ENCODE measurements around the gene CASK. TPM values are rescaled to one million over a fixed set of nuclear protein-coding genes. Genes with fewer than 3 reads are reported as not detected.
"Not testable (repeated sequence)": the region's sequence is repeated elsewhere in the genome, so short reads cannot be mapped to it uniquely, and the experiment has no call there.

The CASK gene
- total RNA-seq, 1 experiment from 2014 or later = 21.8 TPM

- Histone ChIP-seq H3K36me3 (no peaks in the 10 kb centered on the region), H3K9me3 (no peaks in the 10 kb centered on the region), H3K4me3 (no peak overlapping the region), H3K27me3 (no peaks in the 10 kb centered on the region)
- DNase-seq = no peak
Measured at GRCh38 chrX:41693024-41693423, 230.3 kb downstream of the CASK start.

DNA sequence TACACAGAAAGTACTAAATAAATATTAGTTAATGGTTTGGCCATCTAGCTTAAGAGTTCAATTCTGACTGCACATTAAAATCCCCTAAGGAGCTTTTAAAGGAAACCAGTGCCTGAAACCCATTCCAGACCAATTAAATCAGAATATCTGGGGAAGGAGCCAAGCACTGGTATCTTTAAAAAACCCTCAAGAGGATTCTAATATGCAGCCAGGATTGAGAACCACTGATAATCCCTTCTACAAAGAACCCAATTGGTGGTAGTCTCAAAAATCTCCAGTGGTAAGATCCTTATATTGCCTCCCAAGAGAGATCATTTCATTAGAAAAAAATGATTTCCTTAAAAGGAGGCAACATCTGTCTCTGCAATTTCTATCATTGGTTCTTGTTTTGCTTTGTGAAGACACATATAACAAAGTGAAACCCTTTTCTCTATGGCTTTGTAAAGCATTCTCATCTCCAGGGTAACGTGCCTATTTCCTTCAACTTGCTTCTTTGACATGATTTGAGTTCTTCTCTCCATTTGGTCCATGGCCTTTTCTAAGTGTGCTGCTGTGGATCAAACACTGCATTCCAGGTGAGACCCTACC, 231.1 kb downstream of the CASK start:
- H3K4me3 ChIP-seq = no peak overlapping the region
- no peaks in the 10 kb centered on the region for H3K36me3 ChIP-seq
- no peaks in the 10 kb centered on the region for H3K27me3 ChIP-seq
- DNase-seq = no peak
- no peaks in the 10 kb centered on the region for H3K9me3 ChIP-seq

DNA sequence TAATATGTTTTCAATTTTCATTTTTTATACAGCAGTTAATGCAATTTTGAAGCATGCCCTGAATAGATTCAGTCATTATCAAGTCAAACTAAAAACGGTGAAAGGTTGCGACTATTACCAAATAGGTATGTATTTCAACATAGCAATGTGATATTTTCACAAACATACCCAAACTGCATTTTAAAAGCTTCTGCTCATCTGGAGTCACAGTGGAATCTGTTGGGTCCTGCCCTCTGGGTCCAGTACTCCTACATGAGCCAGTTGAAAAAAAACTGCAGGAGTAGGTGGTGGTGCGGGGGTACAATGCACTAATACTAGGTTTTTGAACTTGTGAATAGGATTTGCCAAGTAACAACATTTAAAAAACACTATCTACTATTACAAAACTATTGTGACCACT, 233.6 kb downstream of the CASK start:
- Histone ChIP-seq H3K9me3 (no peaks in the 10 kb centered on the region), H3K27me3 (no peaks in the 10 kb centered on the region), H3K4me3 (no peak overlapping the region), H3K36me3 (no peaks in the 10 kb centered on the region)
- no peak for DNase-seq

- Histone ChIP-seq H3K36me3 (no peaks in the 10 kb centered on the region), H3K9me3 (no peaks in the 10 kb centered on the region), H3K4me3 (no peak within 1 kb of the TSS), H3K27me3 (no peaks in the 10 kb centered on the region)
- no peak for DNase-seq
Measured at GRCh38 chrX:41688835-41689234, 234.5 kb downstream of the CASK start, which contains the start of gene GPR34. Gene GPR34 (plus strand): TSS chrX:41688973. CDS start chrX:41695634, 6,661 bp downstream.

DNA sequence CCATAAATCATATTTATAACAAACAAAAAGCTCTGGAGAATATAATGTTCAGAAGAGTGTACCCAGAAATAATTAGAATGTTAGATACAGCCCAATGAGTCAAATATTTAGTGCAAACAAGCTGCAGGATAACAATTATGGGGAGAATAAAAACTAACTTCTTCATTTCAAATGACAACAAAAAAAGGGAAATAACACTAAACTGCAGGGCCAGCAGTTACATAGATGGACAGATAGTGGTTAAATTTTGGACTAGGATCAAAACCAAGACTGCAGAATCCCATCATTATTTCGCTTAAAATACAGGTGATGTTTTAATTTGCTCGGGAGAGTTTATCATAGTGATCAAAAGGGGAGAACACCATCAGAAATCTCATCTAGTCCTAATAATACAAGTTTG, 235.2 kb downstream of the CASK start:
- no peaks in the 10 kb centered on the region for H3K9me3 ChIP-seq
- no peak overlapping the region for H3K4me3 ChIP-seq
- H3K27me3 ChIP-seq = no peaks in the 10 kb centered on the region
- no peaks in the 10 kb centered on the region for H3K36me3 ChIP-seq
- DNase-seq = no peak

- Histone ChIP-seq H3K27me3 (no peaks in the 10 kb centered on the region), H3K4me3 (no peak overlapping the region), H3K9me3 (no peaks in the 10 kb centered on the region), H3K36me3 (no peaks in the 10 kb centered on the region)
- DNase-seq = no peak
Measured at GRCh38 chrX:41686788-41687187, 236.6 kb downstream of the CASK start.

DNA sequence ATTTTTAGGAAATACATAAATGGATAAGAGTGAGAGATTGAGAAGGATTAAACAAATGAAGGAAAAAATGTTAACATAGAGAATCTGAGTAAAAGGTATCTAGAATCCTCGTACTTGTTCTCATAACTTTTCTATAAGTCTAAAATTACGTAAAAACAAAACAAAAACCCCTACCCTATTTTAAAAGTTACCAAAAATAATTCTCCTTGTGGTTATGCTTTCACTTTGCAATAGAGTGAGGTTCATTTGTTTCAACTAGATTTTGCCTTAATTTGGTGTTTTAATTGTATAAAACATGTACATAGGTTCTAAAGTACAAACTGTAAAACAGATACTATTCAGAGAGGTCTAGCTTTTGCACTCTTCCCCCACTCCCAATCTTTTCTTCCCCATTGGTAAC, 238.4 kb downstream of the CASK start:
- H3K9me3 ChIP-seq = no peaks in the 10 kb centered on the region
- no peak overlapping the region for H3K4me3 ChIP-seq
- DNase-seq = no peak
- no peaks in the 10 kb centered on the region for H3K27me3 ChIP-seq
- no peaks in the 10 kb centered on the region for H3K36me3 ChIP-seq

- Histone ChIP-seq H3K9me3 (no peaks in the 10 kb centered on the region), H3K4me3 (no peak overlapping the region), H3K36me3 (no peaks in the 10 kb centered on the region), H3K27me3 (no peaks in the 10 kb centered on the region)
- no peak for DNase-seq
Measured at GRCh38 chrX:41684138-41684537, 239.2 kb downstream of the CASK start.

DNA sequence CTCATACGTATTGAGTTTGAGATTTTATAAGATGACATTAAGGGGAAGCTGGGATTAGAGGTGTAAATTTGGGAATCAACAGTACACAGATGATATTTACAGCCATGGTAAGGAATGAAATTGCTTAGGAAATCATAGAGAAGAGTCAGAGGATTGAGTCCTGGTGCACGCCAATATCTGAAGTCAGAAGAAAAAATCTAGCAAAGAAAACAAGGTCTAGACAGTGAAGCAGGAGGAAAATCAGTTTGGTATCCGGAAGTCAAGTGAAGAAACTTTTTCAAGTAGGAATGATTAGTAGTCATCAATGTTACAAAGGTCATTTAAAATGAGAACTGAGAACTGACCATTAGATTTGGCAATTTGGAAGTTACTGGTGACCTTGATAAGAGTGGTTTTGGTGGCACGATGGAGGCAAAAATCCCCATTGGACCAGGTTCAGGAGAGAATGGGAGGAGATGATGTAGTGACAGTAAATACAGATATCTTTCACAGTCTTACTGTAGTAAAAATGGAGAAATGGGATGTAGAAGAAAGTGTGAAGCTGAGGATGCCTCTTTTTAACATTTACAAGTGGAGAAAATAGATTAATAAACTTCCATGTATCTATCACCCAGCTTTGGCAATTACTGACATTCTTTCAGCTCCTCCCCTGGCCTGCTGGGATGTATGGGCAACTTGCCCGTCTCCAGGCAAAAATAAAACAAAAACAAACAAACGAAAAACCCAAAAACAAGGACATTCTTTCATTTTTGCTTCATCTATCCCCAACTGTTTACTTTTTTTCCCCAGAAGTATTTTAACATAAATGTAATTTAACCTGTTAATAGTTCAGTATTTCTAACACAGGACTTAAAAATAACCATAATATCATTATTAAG, 245.9 kb downstream of the CASK start:
- H3K9me3 ChIP-seq = no peaks in the 10 kb centered on the region
- no peaks in the 10 kb centered on the region for H3K36me3 ChIP-seq
- DNase-seq = no peak
- no peak overlapping the region for H3K4me3 ChIP-seq
- no peaks in the 10 kb centered on the region for H3K27me3 ChIP-seq

- DNase-seq, H3K36me3 ChIP-seq, H3K9me3 ChIP-seq, H3K4me3 ChIP-seq, H3K27me3 ChIP-seq: not testable (repeated sequence)
Measured at GRCh38 chrX:41676361-41676760, 247.0 kb downstream of the CASK start.

DNA sequence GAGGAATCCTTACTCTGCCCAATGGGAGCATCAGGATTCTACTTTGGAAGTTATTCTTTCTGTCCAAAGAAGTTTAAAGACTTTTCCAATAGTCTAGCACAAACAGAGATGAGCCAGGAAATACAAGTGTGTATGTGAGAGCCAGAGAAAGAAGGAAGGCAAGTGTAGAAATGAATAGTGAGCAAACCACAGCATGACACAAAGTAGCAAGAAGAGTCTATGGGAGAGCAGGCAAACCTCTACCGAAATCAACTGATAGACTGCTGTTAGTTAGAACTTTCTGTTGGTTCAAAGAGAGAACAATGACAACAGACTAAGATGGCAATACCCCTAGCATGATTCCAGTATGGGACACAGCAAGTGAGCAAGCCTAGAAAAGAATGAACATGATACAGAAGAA, 250.7 kb downstream of the CASK start:
- Histone ChIP-seq H3K27me3 (no peaks in the 10 kb centered on the region), H3K9me3 (no peaks in the 10 kb centered on the region), H3K36me3 (no peaks in the 10 kb centered on the region), H3K4me3 (no peak overlapping the region)
- DNase-seq = no peak

DNA sequence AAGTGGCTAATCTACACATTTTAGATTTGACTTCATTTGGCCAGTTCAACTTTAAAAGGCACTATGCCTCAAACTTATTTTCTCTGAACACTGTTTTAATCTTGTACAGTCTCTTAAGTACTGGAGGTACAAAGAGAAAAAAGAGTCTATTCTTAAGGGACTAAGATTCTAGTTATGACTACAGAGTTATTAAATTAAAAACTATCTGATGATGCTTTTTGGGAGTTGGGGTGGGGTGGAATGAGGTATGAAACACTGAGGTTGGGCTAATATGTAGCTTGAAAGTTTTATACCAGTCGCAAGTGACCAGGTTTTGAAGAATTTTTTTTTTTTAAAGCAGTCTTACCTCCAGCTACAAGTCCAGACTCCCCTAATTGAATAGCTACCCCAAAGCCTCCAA, 252.3 kb downstream of the CASK start:
- H3K4me3 ChIP-seq = no peak overlapping the region
- DNase-seq = no peak
- no peaks in the 10 kb centered on the region for H3K9me3 ChIP-seq
- H3K36me3 ChIP-seq = no peaks in the 10 kb centered on the region
- H3K27me3 ChIP-seq = no peaks in the 10 kb centered on the region

DNA sequence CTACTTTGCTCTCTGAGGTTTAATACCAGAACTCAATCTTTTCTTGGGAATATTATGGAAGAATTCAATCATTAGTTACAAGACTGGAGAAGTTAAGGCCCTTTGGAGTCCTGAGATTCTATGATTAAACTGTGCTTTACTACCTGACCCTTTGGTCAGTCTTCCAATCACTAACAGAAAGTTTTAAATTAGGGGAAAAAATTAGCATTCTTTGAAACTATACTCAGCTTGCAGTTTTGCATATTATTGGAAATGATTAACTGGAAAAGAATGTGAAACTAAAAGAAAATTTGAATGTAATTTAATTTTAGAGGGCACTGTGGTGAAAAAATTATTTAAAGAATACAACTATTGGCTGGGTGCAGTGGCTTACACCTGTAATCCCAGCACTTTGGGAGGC, 253.2 kb downstream of the CASK start:
- H3K4me3 ChIP-seq = no peak overlapping the region
- H3K9me3 ChIP-seq = no peaks in the 10 kb centered on the region
- H3K27me3 ChIP-seq = no peaks in the 10 kb centered on the region
- no peaks in the 10 kb centered on the region for H3K36me3 ChIP-seq
- no peak for DNase-seq

DNA sequence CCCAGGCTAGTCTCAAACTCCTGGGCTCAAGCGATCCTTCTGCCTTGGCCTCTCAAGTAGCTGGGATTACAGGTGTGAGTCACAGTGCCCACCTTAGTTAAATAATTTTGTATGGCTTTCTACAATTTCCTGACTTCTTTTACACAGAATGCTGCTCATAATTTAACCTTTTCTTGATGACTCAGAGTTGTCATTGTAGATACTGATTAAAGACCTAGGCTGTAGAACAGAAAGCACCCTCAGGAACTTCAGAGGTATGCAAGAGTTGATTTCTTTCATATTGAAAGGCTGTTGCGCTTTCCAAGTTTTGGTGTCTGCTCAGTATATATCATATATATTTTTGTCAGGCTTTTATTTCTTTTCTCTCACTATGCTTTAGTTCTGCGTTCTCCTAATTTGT, 255.7 kb downstream of the CASK start:
- no peaks in the 10 kb centered on the region for H3K36me3 ChIP-seq
- H3K4me3 ChIP-seq = no peak overlapping the region
- DNase-seq = no peak
- H3K9me3 ChIP-seq = no peaks in the 10 kb centered on the region
- H3K27me3 ChIP-seq = no peaks in the 10 kb centered on the region

DNA sequence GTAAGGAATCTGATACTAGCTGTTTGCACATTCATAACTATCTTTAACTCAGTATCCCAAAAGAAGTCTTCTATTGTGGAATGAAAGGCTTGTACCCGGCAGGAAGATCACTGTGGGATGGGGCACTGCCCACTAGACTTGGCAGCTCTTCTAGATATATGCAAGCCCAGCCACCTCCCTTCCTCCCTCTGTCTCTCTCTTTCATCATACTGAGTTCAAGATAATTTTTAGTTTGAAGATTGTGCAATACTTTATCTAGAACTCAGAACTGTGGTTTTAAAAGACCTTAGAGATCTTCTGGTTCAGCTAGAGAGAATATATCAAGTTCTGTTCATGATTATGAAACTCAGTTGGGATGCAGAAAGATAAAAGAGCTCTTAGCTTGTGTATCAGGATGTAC, 257.1 kb downstream of the CASK start:
- Histone ChIP-seq H3K27me3 (no peaks in the 10 kb centered on the region), H3K36me3 (no peaks in the 10 kb centered on the region), H3K9me3 (no peaks in the 10 kb centered on the region), H3K4me3 (no peak overlapping the region)
- no peak for DNase-seq

- Histone ChIP-seq H3K36me3 (no peaks in the 10 kb centered on the region), H3K9me3 (no peaks in the 10 kb centered on the region), H3K4me3 (no peak overlapping the region), H3K27me3 (no peaks in the 10 kb centered on the region)
- DNase-seq = no peak
Measured at GRCh38 chrX:41665686-41666085, 257.7 kb downstream of the CASK start.

DNA sequence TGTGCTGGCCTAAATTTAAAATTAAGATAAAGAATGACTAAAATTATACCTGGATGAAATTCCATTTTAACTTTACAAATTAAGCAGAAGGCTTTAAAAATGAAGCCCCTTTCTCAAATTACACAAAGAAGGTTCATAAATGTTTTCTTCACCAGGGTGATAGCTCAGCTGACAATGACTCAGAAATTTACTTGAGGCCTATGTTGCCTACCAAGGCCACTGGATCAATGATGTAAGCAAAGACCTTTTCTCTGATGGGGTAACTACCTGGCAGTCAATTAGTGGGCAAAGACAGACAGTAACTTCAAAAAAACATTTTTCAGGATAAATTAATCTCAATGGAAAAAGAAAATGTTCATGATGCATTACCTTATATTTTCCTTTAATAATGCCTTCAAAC, 258.4 kb downstream of the CASK start:
- Histone ChIP-seq H3K27me3 (no peaks in the 10 kb centered on the region), H3K4me3 (no peak overlapping the region), H3K9me3 (no peaks in the 10 kb centered on the region), H3K36me3 (no peaks in the 10 kb centered on the region)
- no peak for DNase-seq

- no peak overlapping the region for H3K4me3 ChIP-seq
- DNase-seq = no peak
- no peaks in the 10 kb centered on the region for H3K9me3 ChIP-seq
- H3K36me3 ChIP-seq = no peaks in the 10 kb centered on the region
- no peaks in the 10 kb centered on the region for H3K27me3 ChIP-seq
Measured at GRCh38 chrX:41664375-41664901, 258.9 kb downstream of the CASK start.

All from MG63 (cell line).